ENCODE results near the gene KRT16.
"Not testable (repeated sequence)": the region's sequence is repeated elsewhere in the genome, so short reads cannot be mapped to it uniquely, and the experiment has no call there.

The KRT16 gene

GRCh38 chr17:41642252-41643156 lies 29.9 kb upstream of the KRT16 start:
- peak overlapping the region; percentile 24 for H3K9ac ChIP-seq (ENCODE audit: insufficient read length, low read depth)
- no peaks in the 10 kb centered on the region for H3K27me3 ChIP-seq (ENCODE audit: insufficient read depth, insufficient read length)
- no peaks in the 10 kb centered on the region for H3K36me3 ChIP-seq (ENCODE audit: insufficient read depth, insufficient read length, low read length)
- H3K4me1 ChIP-seq (ENCODE audit: insufficient read depth, insufficient read length): peaks cover 5% of the 10 kb centered on the region
- TF ChIP-seq SUZ12 (IDR thresholded peaks at IDR 0.05; ENCODE audit: extremely low read depth, insufficient read depth, insufficient read length): no peak
- no peak for TF ChIP-seq YY1 (IDR thresholded peaks at IDR 0.05; ENCODE audit: insufficient read depth, insufficient read length)
- no peak for TF ChIP-seq ZNF274 (IDR thresholded peaks at IDR 0.05; ENCODE audit: low read depth, low read length)
- H3K9me3 ChIP-seq (ENCODE audit: insufficient read depth, low read length): no peaks in the 10 kb centered on the region
- DNase-seq (ENCODE audit: low read depth, low spot score): no peak
- H3K4me3 ChIP-seq (ENCODE audit: insufficient read length, low read depth): no peak overlapping the region

- not testable (repeated sequence) for H3K9ac ChIP-seq (ENCODE audit: insufficient read length, low read depth); DNase-seq (ENCODE audit: low read depth, low spot score); H3K4me1 ChIP-seq (ENCODE audit: insufficient read depth, insufficient read length); H3K4me3 ChIP-seq (ENCODE audit: insufficient read length, low read depth); H3K27me3 ChIP-seq (ENCODE audit: insufficient read depth, insufficient read length); H3K36me3 ChIP-seq (ENCODE audit: insufficient read depth, insufficient read length, low read length); H3K9me3 ChIP-seq (ENCODE audit: insufficient read depth, low read length)
These were observed 28.0 kb upstream of the KRT16 start for GRCh38 chr17:41640596-41640995.

- Histone ChIP-seq H3K9me3 (ENCODE audit: insufficient read depth, low read length) (no peaks in the 10 kb centered on the region), H3K27me3 (ENCODE audit: insufficient read depth, insufficient read length) (no peaks in the 10 kb centered on the region), H3K4me3 (ENCODE audit: insufficient read length, low read depth) (no peak overlapping the region), H3K36me3 (ENCODE audit: insufficient read depth, insufficient read length, low read length) (no peaks in the 10 kb centered on the region), H3K9ac (ENCODE audit: insufficient read length, low read depth) (no peak overlapping the region), H3K4me1 (ENCODE audit: insufficient read depth, insufficient read length) (peaks cover 10% of the 10 kb centered on the region)
- no peak for DNase-seq (ENCODE audit: low read depth, low spot score)
- TF ChIP-seq SUZ12 (IDR thresholded peaks at IDR 0.05; ENCODE audit: extremely low read depth, insufficient read depth, insufficient read length) (no peak), ZNF274 (IDR thresholded peaks at IDR 0.05; ENCODE audit: low read depth, low read length) (no peak), YY1 (IDR thresholded peaks at IDR 0.05; ENCODE audit: insufficient read depth, insufficient read length) (no peak)
These were observed 27.2 kb upstream of the KRT16 start for GRCh38 chr17:41639492-41640473.

GRCh38 chr17:41638941-41639340 lies 26.4 kb upstream of the KRT16 start:
- Histone ChIP-seq H3K4me3 (ENCODE audit: insufficient read length, low read depth) (no peak overlapping the region), H3K36me3 (ENCODE audit: insufficient read depth, insufficient read length, low read length) (no peaks in the 10 kb centered on the region), H3K9ac (ENCODE audit: insufficient read length, low read depth) (no peak overlapping the region), H3K9me3 (ENCODE audit: insufficient read depth, low read length) (no peaks in the 10 kb centered on the region), H3K4me1 (ENCODE audit: insufficient read depth, insufficient read length) (peaks cover 13% of the 10 kb centered on the region), H3K27me3 (ENCODE audit: insufficient read depth, insufficient read length) (no peaks in the 10 kb centered on the region)
- no peak for DNase-seq (ENCODE audit: low read depth, low spot score)
- no peak for TF ChIP-seq SUZ12 (IDR thresholded peaks at IDR 0.05; ENCODE audit: extremely low read depth, insufficient read depth, insufficient read length)
- no peak for TF ChIP-seq ZNF274 (IDR thresholded peaks at IDR 0.05; ENCODE audit: low read depth, low read length)
- TF ChIP-seq YY1 (IDR thresholded peaks at IDR 0.05; ENCODE audit: insufficient read depth, insufficient read length): no peak

GRCh38 chr17:41638194-41638593 lies 25.6 kb upstream of the KRT16 start:
- peaks cover 17% of the 10 kb centered on the region for H3K4me1 ChIP-seq (ENCODE audit: insufficient read depth, insufficient read length)
- no peaks in the 10 kb centered on the region for H3K36me3 ChIP-seq (ENCODE audit: insufficient read depth, insufficient read length, low read length)
- TF ChIP-seq YY1 (IDR thresholded peaks at IDR 0.05; ENCODE audit: insufficient read depth, insufficient read length) (no peak), SUZ12 (IDR thresholded peaks at IDR 0.05; ENCODE audit: extremely low read depth, insufficient read depth, insufficient read length) (no peak), ZNF274 (IDR thresholded peaks at IDR 0.05; ENCODE audit: low read depth, low read length) (no peak)
- H3K9me3 ChIP-seq (ENCODE audit: insufficient read depth, low read length): no peaks in the 10 kb centered on the region
- H3K9ac ChIP-seq (ENCODE audit: insufficient read length, low read depth): no peak overlapping the region
- no peaks in the 10 kb centered on the region for H3K27me3 ChIP-seq (ENCODE audit: insufficient read depth, insufficient read length)
- DNase-seq (ENCODE audit: low read depth, low spot score): no peak
- no peak overlapping the region for H3K4me3 ChIP-seq (ENCODE audit: insufficient read length, low read depth)

GRCh38 chr17:41636652-41637051 lies 24.1 kb upstream of the KRT16 start:
- no peak for TF ChIP-seq YY1 (IDR thresholded peaks at IDR 0.05; ENCODE audit: insufficient read depth, insufficient read length)
- no peak for TF ChIP-seq ZNF274 (IDR thresholded peaks at IDR 0.05; ENCODE audit: low read depth, low read length)
- TF ChIP-seq SUZ12 (IDR thresholded peaks at IDR 0.05; ENCODE audit: extremely low read depth, insufficient read depth, insufficient read length): no peak
- no peak for DNase-seq (ENCODE audit: low read depth, low spot score)

More at GRCh38 chr17:41636652-41637051, 24.1 kb upstream of the KRT16 start:
- H3K4me1 ChIP-seq (ENCODE audit: insufficient read depth, insufficient read length): peaks cover 15% of the 10 kb centered on the region
- no peak overlapping the region for H3K9ac ChIP-seq (ENCODE audit: insufficient read length, low read depth)
- no peaks in the 10 kb centered on the region for H3K27me3 ChIP-seq (ENCODE audit: insufficient read depth, insufficient read length)
- no peaks in the 10 kb centered on the region for H3K9me3 ChIP-seq (ENCODE audit: insufficient read depth, low read length)
- no peak overlapping the region for H3K4me3 ChIP-seq (ENCODE audit: insufficient read length, low read depth)
- no peaks in the 10 kb centered on the region for H3K36me3 ChIP-seq (ENCODE audit: insufficient read depth, insufficient read length, low read length)

All from NT2/D1 (cell line).